Right lobe of liver (tissue), 6 donors: ENCODE data around the gene NYAP1. TPM values are rescaled to one million over a fixed set of nuclear protein-coding genes. Genes with fewer than 3 reads are reported as not detected.
A peak's percentile ranks its signal among the peaks of the same experiment; 100 is the strongest.

Experiments used
- ATAC-seq, 4 donors: fragments of 200-7000 bp; cut with Tn5 transposase; one replicate each; pipeline ENCODE4 v1.9.1; 2020; ENCODE audit warnings: mild to moderate bottlenecking in 4 of 4, moderate library complexity in 4 of 4
- DNase-seq, 3 donors: peaks; one replicate each; pipeline ENCODE4 v3.0.0-alpha.2; 2020
- H3K27ac ChIP-seq, 3 donors: fragments of 200-600 bp; one replicate each; pipeline ENCODE4 v1.8.0; 2022
- H3K27me3 ChIP-seq, 2 donors: fragments of 200-600 bp; one replicate each; pipeline ENCODE4 v1.8.0; 2022
- H3K36me3 ChIP-seq, 4 donors: fragments of 200-600 bp; sonication (generic) in 1 of 4; one replicate each; pipeline versions ENCODE4 v1.5.1 to v1.8.0; 2017 to 2022; ENCODE audit warnings: control low read depth in 1 of 4
- H3K4me1 ChIP-seq, 4 donors: fragments of 200-600 bp; sonication (generic) in 1 of 4; one replicate each; pipeline versions ENCODE4 v1.5.1 to v1.8.0; 2017 to 2022; ENCODE audit warnings: control low read depth in 1 of 4
- H3K4me3 ChIP-seq, 3 donors: fragments of 200-600 bp; one replicate each; pipeline ENCODE4 v1.8.0; 2022
- H3K9me3 ChIP-seq, 4 donors: fragments of 200-600 bp; sonication (generic) in 1 of 4; one replicate each; pipeline versions ENCODE4 v1.5.1 to v1.8.0; 2017 to 2022; ENCODE audit warnings: control low read depth in 1 of 4
- CTCF ChIP-seq, 4 donors: fragments of 200-600 bp in 3 of 4; fragments of 450-650 bp in 1 of 4; IDR thresholded peaks; one replicate each; pipeline versions ENCODE4 v1.5.1 to v1.8.0; 2016 to 2022; ENCODE audit warnings: antibody characterized with exemption in 4 of 4, mild to moderate bottlenecking in 2 of 4
- POLR2A ChIP-seq: fragments of 450-650 bp; IDR thresholded peaks from one replicate; pipeline ENCODE4 v1.6.1; 2017; ENCODE audit warnings: antibody characterized with exemption, mild to moderate bottlenecking
- WGBS: methylation state at CpG from one replicate; pipeline ENCODE4 v1.1.6; 2018; ENCODE audit warnings: low coverage, low lambda C conversion rate; ENCODE audit not compliant: insufficient coverage; ENCODE audit errors: missing lambda C conversion rate; 5-methylcytosine and 5-hydroxymethylcytosine counted together
- intact Hi-C, 2 donors: fragments of 100-400 bp; cut with DNase I; formaldehyde crosslinking; loops; one replicate each; pipeline versions ENCODE4 v1.11.2 to v1.14.1; 2022
- total RNA-seq, 6 experiments: library from RNA; depleted of rRNA in 2 of 6; stranded (reverse); fragments of >200 nt in 2 of 6; fragmentation: NEBNext Ultra II Directional in 3 of 6; extraction: Animal tissue kit (Norgen Biotek cat#: 25700) in 3 of 6; gene quantifications; one replicate each; pipeline versions ENCODE4 v1.1.0 to v1.2.4, GENCODE V29; 2016 to 2023
- donor health status: DM: no; HTN: yes; CAD: no.
- donor health status: DM: no; HTN: no; CAD: no.
- donor health status: DM: no; HTN: no; CAD: no.
- donor health status: DM: no; HTN: yes; CAD: no.
- donor health status: DM: no; HTN: yes; CAD: no.

NYAP1 gene
- total RNA-seq, 6 experiments from 2014 or later, result 0.06 to 0.74 (median 0.32) TPM

GRCh38 chr7:100469227-100470044 is 14.3 kb upstream of the NYAP1 start:
- peaks cover 0 to 11% (median 4%) of the 10 kb centered on the region in 4 donors for H3K36me3 ChIP-seq
- H3K4me3 ChIP-seq, result no peak overlapping the region
- DNase-seq (peak; percentile 88), ATAC-seq (peak; percentile 85 to 93 (median 89))
- TF ChIP-seq CTCF (IDR thresholded peaks at IDR 0.05) (peak; percentile 82 to 96 (median 91)), POLR2A (no peak)
- intact Hi-C loops, result loop anchor here (5.0 to 10.0 kb wide), 2 partner anchors 93 to 215 kb away; no protein-coding TSS in a partner anchor
- no peaks in the 10 kb centered on the region for H3K9me3 ChIP-seq
- WGBS, result 37% methylated on average over 9 of the region's 13 CpGs
- H3K27ac ChIP-seq, result no peak overlapping the region
- H3K4me1 ChIP-seq, result peaks cover 0 to 14% (median 2%) of the 10 kb centered on the region in 4 donors
- no peaks in the 10 kb centered on the region for H3K27me3 ChIP-seq

- 45% methylated on average over 4 of the region's 4 CpGs for WGBS
- no peak overlapping the region for H3K27ac ChIP-seq
- H3K27me3 ChIP-seq, result no peaks in the 10 kb centered on the region
- DNase-seq, result no peak
- no peak overlapping the region for H3K4me3 ChIP-seq
- no peaks in the 10 kb centered on the region for H3K9me3 ChIP-seq
- no peak for ATAC-seq
- peaks cover 0 to 12% (median 4%) of the 10 kb centered on the region in 4 donors for H3K36me3 ChIP-seq
- intact Hi-C loops, result loop anchor here (5.0 to 10.0 kb wide), 2 partner anchors 91 to 214 kb away; no protein-coding TSS in a partner anchor
- H3K4me1 ChIP-seq, result peaks cover 0 to 6% (median 2%) of the 10 kb centered on the region in 4 donors
- TF ChIP-seq POLR2A (no peak), CTCF (IDR thresholded peaks at IDR 0.05) (no peak)
These were observed 12.7 kb upstream of the NYAP1 start for GRCh38 chr7:100471021-100471420.

- Histone ChIP-seq H3K9me3 (no peaks in the 10 kb centered on the region), H3K27me3 (no peaks in the 10 kb centered on the region), H3K4me3 (no peak overlapping the region), H3K4me1 (peaks cover 0 to 8% (median 2%) of the 10 kb centered on the region in 4 donors), H3K36me3 (peaks cover 0 to 12% (median 4%) of the 10 kb centered on the region in 4 donors), H3K27ac (no peak overlapping the region)
- ATAC-seq, result no peak
- DNase-seq, result no peak
- WGBS, result 79% methylated on average over 4 of the region's 16 CpGs
- TF ChIP-seq CTCF (IDR thresholded peaks at IDR 0.05) (no peak), POLR2A (no peak)
- intact Hi-C loops, result loop anchor here (5.0 to 10.0 kb wide), 2 partner anchors 90 to 213 kb away; no protein-coding TSS in a partner anchor
These were observed 11.4 kb upstream of the NYAP1 start for GRCh38 chr7:100472121-100472851.

- Histone ChIP-seq H3K4me3 (no peak overlapping the region), H3K27ac (no peak overlapping the region), H3K36me3 (peaks cover 0 to 12% (median 4%) of the 10 kb centered on the region in 4 donors), H3K27me3 (no peaks in the 10 kb centered on the region), H3K4me1 (peaks cover 0 to 14% (median 2%) of the 10 kb centered on the region in 4 donors), H3K9me3 (no peaks in the 10 kb centered on the region)
- peak in 3 of 4 donors; percentile 2 to 33 (median 7) for ATAC-seq
- WGBS, result 67% methylated on average over 9 of the region's 14 CpGs
- intact Hi-C loops, result loop anchor here (5.0 to 10.0 kb wide), 2 partner anchors 89 to 212 kb away; no protein-coding TSS in a partner anchor
- DNase-seq, result no peak
- no peak for TF ChIP-seq POLR2A
- no peak for TF ChIP-seq CTCF (IDR thresholded peaks at IDR 0.05)
These were observed 10.8 kb upstream of the NYAP1 start for GRCh38 chr7:100472854-100473499.
